ENCODE measurements around the gene RAD50.

- no peak for TF ChIP-seq BACH2 (CRISPR knock-in tag; IDR thresholded peaks at IDR 0.05; ENCODE audit: borderline replicate concordance)
- TF ChIP-seq ZFP3 (CRISPR knock-in tag; IDR thresholded peaks at IDR 0.05), result no peak
- TF ChIP-seq PATZ1 (CRISPR knock-in tag; IDR thresholded peaks at IDR 0.05; ENCODE audit: borderline replicate concordance), result no peak
- TF ChIP-seq ZNF70 (CRISPR knock-in tag; IDR thresholded peaks at IDR 0.05), result no peak
- TF ChIP-seq ISL1 (CRISPR knock-in tag; IDR thresholded peaks at IDR 0.05), result no peak
- TF ChIP-seq ZFP30 (CRISPR knock-in tag; IDR thresholded peaks at IDR 0.05), result no peak
- TF ChIP-seq CSRNP3 (CRISPR knock-in tag; IDR thresholded peaks at IDR 0.05), result no peak
- TF ChIP-seq, protein P1, sequence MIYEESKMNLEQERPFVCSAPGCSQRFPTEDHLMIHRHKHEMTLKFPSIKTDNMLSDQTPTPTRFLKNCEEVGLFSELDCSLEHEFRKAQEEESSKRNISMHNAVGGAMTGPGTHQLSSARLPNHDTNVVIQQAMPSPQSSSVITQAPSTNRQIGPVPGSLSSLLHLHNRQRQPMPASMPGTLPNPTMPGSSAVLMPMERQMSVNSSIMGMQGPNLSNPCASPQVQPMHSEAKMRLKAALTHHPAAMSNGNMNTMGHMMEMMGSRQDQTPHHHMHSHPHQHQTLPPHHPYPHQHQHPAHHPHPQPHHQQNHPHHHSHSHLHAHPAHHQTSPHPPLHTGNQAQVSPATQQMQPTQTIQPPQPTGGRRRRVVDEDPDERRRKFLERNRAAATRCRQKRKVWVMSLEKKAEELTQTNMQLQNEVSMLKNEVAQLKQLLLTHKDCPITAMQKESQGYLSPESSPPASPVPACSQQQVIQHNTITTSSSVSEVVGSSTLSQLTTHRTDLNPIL (CRISPR knock-in tag; IDR thresholded peaks at IDR 0.05; ENCODE audit: low read depth), result no peak
- TF ChIP-seq ZNF8 (CRISPR knock-in tag; IDR thresholded peaks at IDR 0.05), result no peak
- no peak for TF ChIP-seq TCF4 (CRISPR knock-in tag; IDR thresholded peaks at IDR 0.05; ENCODE audit: borderline replicate concordance)
- no peak for TF ChIP-seq OSR1 (CRISPR knock-in tag; IDR thresholded peaks at IDR 0.05)
- TF ChIP-seq, protein P2, sequence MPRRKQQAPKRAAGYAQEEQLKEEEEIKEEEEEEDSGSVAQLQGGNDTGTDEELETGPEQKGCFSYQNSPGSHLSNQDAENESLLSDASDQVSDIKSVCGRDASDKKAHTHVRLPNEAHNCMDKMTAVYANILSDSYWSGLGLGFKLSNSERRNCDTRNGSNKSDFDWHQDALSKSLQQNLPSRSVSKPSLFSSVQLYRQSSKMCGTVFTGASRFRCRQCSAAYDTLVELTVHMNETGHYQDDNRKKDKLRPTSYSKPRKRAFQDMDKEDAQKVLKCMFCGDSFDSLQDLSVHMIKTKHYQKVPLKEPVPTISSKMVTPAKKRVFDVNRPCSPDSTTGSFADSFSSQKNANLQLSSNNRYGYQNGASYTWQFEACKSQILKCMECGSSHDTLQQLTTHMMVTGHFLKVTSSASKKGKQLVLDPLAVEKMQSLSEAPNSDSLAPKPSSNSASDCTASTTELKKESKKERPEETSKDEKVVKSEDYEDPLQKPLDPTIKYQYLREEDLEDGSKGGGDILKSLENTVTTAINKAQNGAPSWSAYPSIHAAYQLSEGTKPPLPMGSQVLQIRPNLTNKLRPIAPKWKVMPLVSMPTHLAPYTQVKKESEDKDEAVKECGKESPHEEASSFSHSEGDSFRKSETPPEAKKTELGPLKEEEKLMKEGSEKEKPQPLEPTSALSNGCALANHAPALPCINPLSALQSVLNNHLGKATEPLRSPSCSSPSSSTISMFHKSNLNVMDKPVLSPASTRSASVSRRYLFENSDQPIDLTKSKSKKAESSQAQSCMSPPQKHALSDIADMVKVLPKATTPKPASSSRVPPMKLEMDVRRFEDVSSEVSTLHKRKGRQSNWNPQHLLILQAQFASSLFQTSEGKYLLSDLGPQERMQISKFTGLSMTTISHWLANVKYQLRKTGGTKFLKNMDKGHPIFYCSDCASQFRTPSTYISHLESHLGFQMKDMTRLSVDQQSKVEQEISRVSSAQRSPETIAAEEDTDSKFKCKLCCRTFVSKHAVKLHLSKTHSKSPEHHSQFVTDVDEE (CRISPR knock-in tag; IDR thresholded peaks at IDR 0.05), result no peak
- no peak for TF ChIP-seq ZC3H10 (CRISPR knock-in tag; IDR thresholded peaks at IDR 0.05)
- no peak for TF ChIP-seq ESRRG (CRISPR knock-in tag; IDR thresholded peaks at IDR 0.05)
Observed at GRCh38 chr5:132539716-132540115, 17.1 kb upstream of the RAD50 start.

Measured in SK-N-SH treated with all-trans-retinoic acid at 6 μM for 48 hours (cell line).